C4-2B (cell line): ENCODE results near the gene CDR2.

ENCODE experiments used
- CTCF ChIP-seq: fragments of 450-650 bp; conservative IDR thresholded peaks from 2 replicates; pipeline ENCODE4 v1.5.1; 2017; ENCODE audit warnings: mild to moderate bottlenecking
- ZFX ChIP-seq: fragments of 450-650 bp; IDR thresholded peaks from 2 replicates; pipeline ENCODE4 v1.6.1; 2017

- no peak for TF ChIP-seq CTCF
- TF ChIP-seq ZFX: no peak
Observed at GRCh38 chr16:22314661-22315626, 59.5 kb downstream of the CDR2 start.
